Aorta (tissue), 5 donors: ENCODE measurements around the gene GJB5. TPM values are rescaled to one million over a fixed set of nuclear protein-coding genes. Genes with fewer than 3 reads are reported as not detected.
A peak's percentile ranks its signal among the peaks of the same experiment; 100 is the strongest.

Experiments used
- ATAC-seq: fragments of 200-7000 bp; cut with Tn5 transposase; one replicate; pipeline ENCODE4 v1.9.1; 2022; ENCODE audit warnings: moderate library complexity; ENCODE audit not compliant: low FRiP score
- DNase-seq, 2 donors: peaks; one replicate each; pipeline ENCODE4 v3.0.0-alpha.2; 2020
- H3K27ac ChIP-seq, 2 donors: one replicate each; pipeline ENCODE4 v1.5.1; 2013; ENCODE audit warnings: low read length in 2 of 2, mild to moderate bottlenecking in 2 of 2, moderate library complexity in 2 of 2, control low read depth in 1 of 2, inconsistent platforms in 1 of 2, low read depth in 1 of 2
- H3K27me3 ChIP-seq, 2 donors: one replicate each; pipeline ENCODE4 v1.6.1; 2013; ENCODE audit warnings: control low read depth in 1 of 2, low read length in 1 of 2, mild to moderate bottlenecking in 1 of 2, moderate library complexity in 1 of 2; ENCODE audit not compliant: insufficient read depth in 2 of 2, control insufficient read depth in 1 of 2
- H3K36me3 ChIP-seq, 2 donors: one replicate each; pipeline ENCODE4 v1.6.1; 2013; ENCODE audit warnings: control low read depth in 1 of 2, low read length in 1 of 2, mild to moderate bottlenecking in 1 of 2; ENCODE audit not compliant: insufficient read depth in 2 of 2, control insufficient read depth in 1 of 2
- H3K4me1 ChIP-seq, 2 donors: one replicate each; pipeline ENCODE4 v1.6.1; 2013; ENCODE audit warnings: low read length in 2 of 2, control low read depth in 1 of 2, mild to moderate bottlenecking in 1 of 2, moderate library complexity in 1 of 2; ENCODE audit not compliant: insufficient read depth in 2 of 2, control insufficient read depth in 1 of 2
- H3K4me3 ChIP-seq, 2 donors: one replicate each; pipeline ENCODE4 v1.5.1; 2013; ENCODE audit warnings: low read length in 2 of 2, control low read depth in 1 of 2, mild to moderate bottlenecking in 1 of 2
- H3K9me3 ChIP-seq: one replicate; pipeline ENCODE4 v1.6.1; 2013; ENCODE audit warnings: mild to moderate bottlenecking, low read length; ENCODE audit not compliant: control insufficient read depth
- WGBS, 2 donors: extraction: QIAGEN DNeasy Blood & Tissue Kit; methylation state at CpG; one replicate each; pipeline ENCODE4 v1.1.7; 2013; 5-methylcytosine and 5-hydroxymethylcytosine counted together
- intact Hi-C, 2 donors: fragments of 100-400 bp; cut with DNase I; formaldehyde crosslinking; loops; one replicate each; pipeline versions ENCODE4 v1.14.2 to v1.15.0; 2022
- polyA plus RNA-seq, 2 donors: library from polyadenylated mRNA; stranded (reverse); fragments of 200-250 nt; gene quantifications; one replicate each; pipeline ENCODE4 v1.2.3, GENCODE V29; 2013
- total RNA-seq, 2 donors: library from RNA; stranded (reverse); fragmentation: NEBNext Ultra II Directional; extraction: Animal tissue kit (Norgen Biotek cat#: 25700); gene quantifications; one replicate each; pipeline ENCODE4 v1.2.1, GENCODE V29; 2021
- donor health status: healthy with polysubstance abuse.
- donor health status: Bipolar disorder and iron deficiency.
- donor health status: DM: no; HTN: no; CAD: no.
- donor health status: DM: no; HTN: no; CAD: no.
- donor health status: DM: yes; HTN: yes; CAD: no.

GJB5 gene
- total and polyA plus RNA-seq, 4 donors, result not detected

DNA sequence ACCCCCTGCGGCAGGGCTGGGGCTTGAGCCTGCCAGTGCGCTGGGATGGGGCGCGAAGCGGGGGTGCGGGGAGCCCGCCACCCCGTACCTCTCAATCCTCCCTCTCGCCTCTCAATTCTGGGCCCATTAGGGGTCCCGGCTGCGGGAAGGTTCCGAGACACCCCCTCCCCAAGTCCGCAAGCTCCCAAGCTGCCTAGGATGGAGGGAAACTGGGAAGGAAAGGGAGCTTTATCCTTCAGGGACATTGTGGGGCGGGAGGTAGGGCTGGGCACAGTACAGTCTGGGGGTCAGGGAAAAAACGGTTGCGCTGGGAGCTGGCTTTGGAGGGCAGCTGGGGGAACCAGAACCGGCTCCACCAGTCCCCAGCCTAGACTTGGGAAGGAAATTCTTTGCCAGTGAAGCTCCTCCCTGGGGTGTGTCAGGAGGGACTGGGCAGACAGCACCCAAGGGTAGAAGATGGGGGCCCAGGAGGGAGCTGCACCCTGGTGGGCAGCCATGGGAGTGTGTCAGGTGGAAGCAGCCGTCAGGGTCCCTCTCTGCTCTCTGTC lies 27.1 kb downstream of the GJB5 start:
- WGBS, 2 donors, result 11 to 12% methylated on average over 15 to 18 of the region's 18 CpGs
- H3K36me3 ChIP-seq, result no peaks in the 10 kb centered on the region
- DNase-seq (peak in 1 of 2 donors; percentile 23), ATAC-seq (no peak)
- H3K4me3 ChIP-seq, result peak overlapping the region; percentile 38 to 42
- H3K27ac ChIP-seq, result no peak overlapping the region
- no peaks in the 10 kb centered on the region for H3K9me3 ChIP-seq
- no peaks in the 10 kb centered on the region for H3K27me3 ChIP-seq
- intact Hi-C loops, result no loop called here
- H3K4me1 ChIP-seq, result no peaks in the 10 kb centered on the region

DNA sequence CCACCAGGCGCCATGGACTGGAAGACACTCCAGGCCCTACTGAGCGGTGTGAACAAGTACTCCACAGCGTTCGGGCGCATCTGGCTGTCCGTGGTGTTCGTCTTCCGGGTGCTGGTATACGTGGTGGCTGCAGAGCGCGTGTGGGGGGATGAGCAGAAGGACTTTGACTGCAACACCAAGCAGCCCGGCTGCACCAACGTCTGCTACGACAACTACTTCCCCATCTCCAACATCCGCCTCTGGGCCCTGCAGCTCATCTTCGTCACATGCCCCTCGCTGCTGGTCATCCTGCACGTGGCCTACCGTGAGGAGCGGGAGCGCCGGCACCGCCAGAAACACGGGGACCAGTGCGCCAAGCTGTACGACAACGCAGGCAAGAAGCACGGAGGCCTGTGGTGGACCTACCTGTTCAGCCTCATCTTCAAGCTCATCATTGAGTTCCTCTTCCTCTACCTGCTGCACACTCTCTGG lies 29.9 kb downstream of the GJB5 start:
- intact Hi-C loops, result no loop called here
- Histone ChIP-seq H3K27ac (no peak overlapping the region), H3K4me3 (no peak overlapping the region), H3K9me3 (no peaks in the 10 kb centered on the region), H3K4me1 (no peaks in the 10 kb centered on the region), H3K27me3 (no peaks in the 10 kb centered on the region), H3K36me3 (no peaks in the 10 kb centered on the region)
- WGBS, 2 donors, result 91 to 92% methylated on average over 28 of the region's 28 CpGs
- ATAC-seq (no peak), DNase-seq (peak in 1 of 2 donors; percentile 65)

DNA sequence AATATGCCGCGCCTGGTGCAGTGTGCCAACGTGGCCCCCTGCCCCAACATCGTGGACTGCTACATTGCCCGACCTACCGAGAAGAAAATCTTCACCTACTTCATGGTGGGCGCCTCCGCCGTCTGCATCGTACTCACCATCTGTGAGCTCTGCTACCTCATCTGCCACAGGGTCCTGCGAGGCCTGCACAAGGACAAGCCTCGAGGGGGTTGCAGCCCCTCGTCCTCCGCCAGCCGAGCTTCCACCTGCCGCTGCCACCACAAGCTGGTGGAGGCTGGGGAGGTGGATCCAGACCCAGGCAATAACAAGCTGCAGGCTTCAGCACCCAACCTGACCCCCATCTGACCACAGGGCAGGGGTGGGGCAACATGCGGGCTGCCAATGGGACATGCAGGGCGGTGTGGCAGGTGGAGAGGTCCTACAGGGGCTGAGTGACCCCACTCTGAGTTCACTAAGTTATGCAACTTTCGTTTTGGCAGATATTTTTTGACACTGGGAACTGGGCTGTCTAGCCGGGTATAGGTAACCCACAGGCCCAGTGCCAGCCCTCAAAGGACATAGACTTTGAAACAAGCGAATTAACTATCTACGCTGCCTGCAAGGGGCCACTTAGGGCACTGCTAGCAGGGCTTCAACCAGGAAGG lies 30.5 kb downstream of the GJB5 start:
- H3K9me3 ChIP-seq, result no peaks in the 10 kb centered on the region
- intact Hi-C loops, result no loop called here
- H3K27me3 ChIP-seq, result no peaks in the 10 kb centered on the region
- no peaks in the 10 kb centered on the region for H3K4me1 ChIP-seq
- no peak overlapping the region for H3K4me3 ChIP-seq
- H3K36me3 ChIP-seq, result no peaks in the 10 kb centered on the region
- DNase-seq (peak in 1 of 2 donors; percentile 58), ATAC-seq (no peak)
- no peak overlapping the region for H3K27ac ChIP-seq
- 81 to 88% methylated on average over 22 of the region's 22 CpGs for WGBS, 2 donors

DNA sequence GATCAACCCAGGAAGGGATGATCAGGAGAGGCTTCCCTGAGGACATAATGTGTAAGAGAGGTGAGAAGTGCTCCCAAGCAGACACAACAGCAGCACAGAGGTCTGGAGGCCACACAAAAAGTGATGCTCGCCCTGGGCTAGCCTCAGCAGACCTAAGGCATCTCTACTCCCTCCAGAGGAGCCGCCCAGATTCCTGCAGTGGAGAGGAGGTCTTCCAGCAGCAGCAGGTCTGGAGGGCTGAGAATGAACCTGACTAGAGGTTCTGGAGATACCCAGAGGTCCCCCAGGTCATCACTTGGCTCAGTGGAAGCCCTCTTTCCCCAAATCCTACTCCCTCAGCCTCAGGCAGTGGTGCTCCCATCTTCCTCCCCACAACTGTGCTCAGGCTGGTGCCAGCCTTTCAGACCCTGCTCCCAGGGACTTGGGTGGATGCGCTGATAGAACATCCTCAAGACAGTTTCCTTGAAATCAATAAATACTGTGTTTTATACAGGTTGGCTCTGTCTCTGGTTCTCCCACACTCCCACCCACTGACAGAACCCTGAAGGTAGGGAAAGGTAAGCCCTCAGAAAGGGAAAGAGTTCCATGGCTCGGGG lies 31.1 kb downstream of the GJB5 start:
- Histone ChIP-seq H3K36me3 (no peaks in the 10 kb centered on the region), H3K27ac (no peak overlapping the region), H3K9me3 (no peaks in the 10 kb centered on the region), H3K4me1 (no peaks in the 10 kb centered on the region), H3K27me3 (no peaks in the 10 kb centered on the region), H3K4me3 (no peak overlapping the region)
- intact Hi-C loops, result loop anchor here (1.0 to 2.0 kb wide), 2 partner anchors 66 to 75 kb away; no protein-coding TSS in a partner anchor
- WGBS, 2 donors, result 64 to 67% methylated on average over 4 of the region's 4 CpGs
- ATAC-seq (no peak), DNase-seq (peak in 1 of 2 donors; percentile 2)

DNA sequence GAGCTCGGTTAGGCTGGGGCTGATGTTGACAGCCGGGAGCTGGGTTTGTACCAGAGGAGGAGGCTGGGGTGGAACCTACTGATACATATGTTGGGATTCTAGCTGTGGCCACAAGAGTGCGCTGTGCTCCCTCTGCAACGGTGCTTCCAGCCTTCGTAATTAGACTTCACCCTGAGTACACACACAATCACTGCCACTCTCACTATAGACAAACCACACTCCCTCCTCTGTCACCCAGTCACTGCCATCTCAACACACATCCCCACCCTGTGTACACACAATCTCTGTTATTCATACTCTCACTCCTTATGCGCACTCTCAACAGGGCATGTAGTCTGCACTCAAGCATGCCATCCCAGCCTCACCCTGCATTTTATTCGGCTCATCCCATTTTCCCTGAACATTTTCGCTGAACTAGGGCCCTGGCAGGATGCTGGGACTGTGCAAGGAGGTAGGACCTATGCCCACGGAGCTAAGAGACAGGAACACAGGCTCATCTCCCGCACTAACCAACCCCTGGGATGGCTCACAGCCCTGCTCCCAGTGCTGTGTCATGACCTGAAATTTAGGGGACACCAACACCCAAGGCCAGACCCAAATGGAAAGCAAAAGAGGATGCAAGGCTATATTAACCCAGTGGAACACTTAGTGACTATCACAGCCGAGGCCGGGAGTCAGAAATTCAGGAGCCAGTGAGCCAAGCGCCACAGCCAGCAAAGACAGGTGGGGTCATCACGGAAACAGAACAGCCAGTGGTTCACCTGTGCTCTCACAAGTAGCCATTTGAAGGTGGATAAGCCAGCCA lies 31.9 kb downstream of the GJB5 start:
- no peaks in the 10 kb centered on the region for H3K36me3 ChIP-seq
- peak; percentile 82 to 89 for DNase-seq
- no peak overlapping the region for H3K4me3 ChIP-seq
- peak; percentile 82 for ATAC-seq
- no peaks in the 10 kb centered on the region for H3K9me3 ChIP-seq
- WGBS, 2 donors, result 49 to 52% methylated on average over 14 of the region's 14 CpGs
- no peak overlapping the region for H3K27ac ChIP-seq
- H3K27me3 ChIP-seq, result no peaks in the 10 kb centered on the region
- intact Hi-C loops, result loop anchor here (1.0 to 2.0 kb wide), 2 partner anchors 66 to 74 kb away; no protein-coding TSS in a partner anchor
- no peaks in the 10 kb centered on the region for H3K4me1 ChIP-seq

DNA sequence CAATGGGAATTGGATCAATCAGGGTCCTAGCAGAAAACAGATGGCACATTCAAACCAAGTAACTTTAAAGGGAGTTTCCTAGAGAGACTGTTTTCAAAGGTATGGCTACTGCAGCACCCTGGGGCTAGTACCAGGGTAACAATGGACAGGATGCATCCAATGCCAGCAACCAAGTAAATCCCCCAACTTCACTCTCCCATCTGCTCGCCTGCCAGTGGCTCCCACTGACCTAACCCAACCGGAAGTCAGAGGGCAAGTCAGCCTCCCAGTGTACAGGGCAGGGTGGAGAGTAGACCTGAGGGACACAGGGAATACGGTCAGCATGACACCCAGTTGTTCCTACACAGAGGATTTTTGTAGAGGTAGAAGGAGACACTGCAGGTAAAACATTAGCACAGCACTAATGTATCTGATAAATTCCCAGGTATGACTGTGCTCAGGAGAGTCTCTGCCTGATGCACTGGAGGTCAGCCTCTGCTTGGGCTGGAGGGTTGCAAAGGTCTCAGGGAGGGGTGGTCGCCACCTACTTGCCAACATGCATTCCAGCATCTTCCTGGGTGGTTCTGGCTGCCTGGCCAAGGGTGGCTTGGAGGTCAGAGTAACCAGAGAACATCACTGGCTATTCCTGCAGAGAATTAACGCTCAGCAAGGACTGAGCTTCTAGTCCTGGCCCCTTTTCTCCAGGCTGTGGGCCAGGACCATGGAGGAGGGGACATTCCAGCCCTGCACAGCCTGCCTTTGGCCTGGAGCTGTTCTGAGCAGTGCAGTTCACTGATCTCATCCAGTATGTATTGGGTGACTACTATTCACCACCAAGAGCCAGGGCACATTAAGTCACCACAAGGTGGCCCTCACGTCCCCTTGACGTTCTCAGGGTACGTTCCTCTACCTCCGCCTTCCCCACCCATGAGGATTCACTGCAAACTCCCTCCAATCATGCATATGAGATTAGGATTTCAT lies 32.9 kb downstream of the GJB5 start:
- H3K27ac ChIP-seq, result peak overlapping the region in 1 of 2 donors; percentile 35
- 23 to 31% methylated on average over 9 of the region's 9 CpGs for WGBS, 2 donors
- ATAC-seq, result peak; percentile 66

DNA sequence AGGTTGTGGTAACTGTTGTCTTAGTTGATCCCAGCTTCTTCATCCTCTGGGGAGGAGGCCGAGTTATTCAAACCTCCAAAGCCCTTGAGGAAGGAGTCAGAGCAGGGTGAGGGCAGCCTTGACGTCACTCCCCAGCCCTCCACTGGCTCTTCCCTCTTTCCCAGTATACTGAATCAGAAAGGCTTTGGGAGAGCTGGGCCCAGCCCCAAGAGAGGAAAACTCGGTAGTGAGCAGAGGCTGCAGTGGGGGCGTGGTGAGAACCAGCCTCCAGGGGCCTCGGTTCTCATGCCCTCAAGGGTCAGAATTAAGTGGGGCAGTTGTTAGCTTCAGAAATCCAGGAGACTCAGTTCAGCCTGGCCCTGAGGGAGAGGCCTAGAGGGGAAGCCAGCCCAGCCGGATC lies 36.1 kb downstream of the GJB5 start:
- H3K4me1 ChIP-seq, result no peaks in the 10 kb centered on the region
- WGBS, 2 donors, result 61 to 65% methylated on average over 6 of the region's 6 CpGs
- H3K27ac ChIP-seq, result no peak overlapping the region
- no peaks in the 10 kb centered on the region for H3K27me3 ChIP-seq
- H3K4me3 ChIP-seq, result no peak overlapping the region
- DNase-seq (no peak), ATAC-seq (peak; percentile 40)
- intact Hi-C loops, result loop anchor here in 1 of 2 donors (5.0 kb wide), 1 partner anchor 46 kb away; no protein-coding TSS in a partner anchor
- H3K36me3 ChIP-seq, result no peaks in the 10 kb centered on the region
- no peaks in the 10 kb centered on the region for H3K9me3 ChIP-seq

More for the DNA sequence above, 32.9 kb downstream of the GJB5 start:
- no peaks in the 10 kb centered on the region for H3K4me1 ChIP-seq
- H3K27me3 ChIP-seq, result no peaks in the 10 kb centered on the region
- no peaks in the 10 kb centered on the region for H3K9me3 ChIP-seq
- intact Hi-C loops, result loop anchor here in 1 of 2 donors (2.0 kb wide), 1 partner anchor 73 kb away; no protein-coding TSS in a partner anchor
- no peaks in the 10 kb centered on the region for H3K36me3 ChIP-seq
- H3K4me3 ChIP-seq, result no peak overlapping the region
- no peak for DNase-seq
